ENCODE data around the gene HOXB4.

The HOXB4 gene

DNA sequence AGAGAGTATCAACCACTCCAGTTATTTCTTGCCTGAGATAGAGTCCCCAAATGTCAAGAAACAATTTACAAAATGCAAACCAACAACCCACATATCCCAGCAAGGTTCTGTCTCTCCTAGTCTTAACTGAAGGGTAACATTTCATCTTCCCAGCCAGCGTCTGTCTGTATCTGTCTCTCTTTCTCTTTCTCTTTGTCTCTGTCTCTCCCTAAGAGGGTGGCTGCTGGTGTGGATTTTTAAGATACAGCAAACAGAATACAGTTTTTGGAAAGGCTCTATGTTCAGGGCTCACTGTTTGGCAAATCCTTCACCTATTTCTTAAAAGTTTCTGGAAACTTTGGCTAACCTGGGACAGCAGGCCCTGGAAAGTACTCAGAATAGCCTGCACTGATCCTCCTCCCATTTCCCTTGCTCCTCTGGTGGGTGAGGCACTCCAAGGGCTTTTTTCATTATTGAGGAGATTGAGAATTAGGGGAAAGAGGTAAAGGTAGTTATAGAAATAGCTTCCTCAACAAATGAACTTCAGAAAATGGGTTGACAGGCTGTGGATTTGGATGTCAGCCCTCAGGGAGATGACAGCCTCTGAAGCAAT is 6.2 kb downstream of the HOXB4 start:
- DNase-seq (ENCODE audit: low read depth, low spot score), result no peak

GRCh38 chr17:48571024-48571818 is 6.9 kb downstream of the HOXB4 start:
- DNase-seq (ENCODE audit: low read depth, low spot score), result no peak

DNA sequence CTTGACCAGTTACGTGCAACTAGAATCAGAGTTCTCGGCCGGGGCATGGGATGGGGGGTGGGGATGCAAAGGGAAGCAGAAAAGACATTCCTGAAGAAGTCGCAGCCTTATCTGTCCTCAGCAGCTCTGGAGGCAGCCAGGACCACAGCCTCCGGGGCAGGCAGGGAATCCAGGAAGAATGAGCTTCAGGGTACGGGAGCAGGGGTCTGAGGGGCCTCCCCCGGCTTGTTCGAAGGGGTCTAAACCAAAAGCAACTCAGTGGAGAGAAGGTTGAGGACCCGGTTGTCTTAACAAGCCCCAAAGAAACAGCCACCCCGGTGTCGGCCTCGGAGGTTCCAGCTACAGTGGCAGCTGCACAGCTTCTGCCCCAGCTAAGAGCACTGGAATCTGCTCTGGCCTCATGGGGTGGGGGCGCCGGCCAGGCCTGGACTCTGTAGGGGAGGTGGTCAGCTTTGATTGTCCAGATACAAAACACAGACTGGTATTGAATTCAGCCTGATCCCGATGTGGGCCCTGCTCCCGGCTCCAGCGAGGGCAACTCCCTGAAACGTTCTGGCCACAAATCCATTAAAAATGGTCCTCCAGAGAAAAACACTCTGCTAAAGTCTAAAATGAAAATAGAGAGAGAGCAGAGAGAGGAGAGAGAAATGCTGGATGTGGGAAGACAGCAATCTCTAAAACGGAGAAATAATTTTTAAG is 7.7 kb downstream of the HOXB4 start:
- DNase-seq (ENCODE audit: low read depth, low spot score), result peak; percentile 87

- no peak for DNase-seq (ENCODE audit: low read depth, low spot score)
Observed at GRCh38 chr17:48569674-48570324, 8.4 kb downstream of the HOXB4 start.

DNA sequence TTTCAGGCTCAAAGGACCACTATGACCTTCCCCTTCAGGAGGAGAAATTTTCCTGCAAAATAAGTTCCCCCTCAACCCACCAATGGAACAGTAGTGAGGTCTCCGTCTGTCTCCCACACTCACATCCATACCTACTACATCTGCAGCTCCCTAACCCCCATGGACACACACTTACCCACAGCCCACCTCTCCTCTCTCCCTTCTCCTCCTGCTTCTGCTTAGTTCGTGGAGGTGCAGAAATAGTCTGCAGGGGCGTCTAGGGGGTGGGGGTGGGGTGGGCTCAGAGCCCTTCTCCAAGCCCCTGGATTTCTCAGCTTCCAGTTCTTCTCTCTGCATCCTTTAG is 8.9 kb downstream of the HOXB4 start:
- no peak for DNase-seq (ENCODE audit: low read depth, low spot score)

DNA sequence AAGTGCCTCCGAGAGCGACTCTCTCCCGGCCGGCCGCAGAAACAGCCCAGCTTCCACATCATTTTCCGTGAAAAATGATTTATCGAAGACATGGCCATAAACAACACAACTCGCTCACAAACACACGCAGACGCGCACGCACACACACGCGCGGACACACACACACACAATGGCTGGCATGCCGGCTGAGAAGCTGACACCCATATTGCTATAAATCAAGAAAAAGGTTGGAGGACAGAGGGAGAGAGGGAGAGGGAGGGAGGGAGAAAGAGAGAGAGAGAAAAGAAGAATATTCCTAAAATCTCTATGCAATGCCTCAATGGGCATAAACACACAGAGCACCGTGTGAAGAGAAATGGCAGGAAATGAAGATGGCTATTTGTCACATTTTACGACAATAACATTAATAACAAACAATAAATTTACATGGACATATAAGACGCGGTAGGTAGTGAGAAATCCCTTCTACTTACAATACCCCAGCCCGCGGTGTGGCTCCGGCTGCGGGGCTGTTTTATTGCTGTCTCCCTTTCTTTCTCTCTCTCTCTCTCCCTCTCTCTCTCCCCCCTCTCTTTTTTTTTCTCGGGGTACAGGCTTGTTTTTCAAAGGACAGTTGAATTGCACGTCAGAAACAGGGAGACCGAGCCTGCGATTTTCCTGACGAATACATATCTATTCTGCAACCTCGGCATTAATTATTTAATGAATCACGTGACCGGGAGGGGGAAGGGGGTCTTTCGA is 9.5 kb downstream of the HOXB4 start:
- no peak for DNase-seq (ENCODE audit: low read depth, low spot score)

DNA sequence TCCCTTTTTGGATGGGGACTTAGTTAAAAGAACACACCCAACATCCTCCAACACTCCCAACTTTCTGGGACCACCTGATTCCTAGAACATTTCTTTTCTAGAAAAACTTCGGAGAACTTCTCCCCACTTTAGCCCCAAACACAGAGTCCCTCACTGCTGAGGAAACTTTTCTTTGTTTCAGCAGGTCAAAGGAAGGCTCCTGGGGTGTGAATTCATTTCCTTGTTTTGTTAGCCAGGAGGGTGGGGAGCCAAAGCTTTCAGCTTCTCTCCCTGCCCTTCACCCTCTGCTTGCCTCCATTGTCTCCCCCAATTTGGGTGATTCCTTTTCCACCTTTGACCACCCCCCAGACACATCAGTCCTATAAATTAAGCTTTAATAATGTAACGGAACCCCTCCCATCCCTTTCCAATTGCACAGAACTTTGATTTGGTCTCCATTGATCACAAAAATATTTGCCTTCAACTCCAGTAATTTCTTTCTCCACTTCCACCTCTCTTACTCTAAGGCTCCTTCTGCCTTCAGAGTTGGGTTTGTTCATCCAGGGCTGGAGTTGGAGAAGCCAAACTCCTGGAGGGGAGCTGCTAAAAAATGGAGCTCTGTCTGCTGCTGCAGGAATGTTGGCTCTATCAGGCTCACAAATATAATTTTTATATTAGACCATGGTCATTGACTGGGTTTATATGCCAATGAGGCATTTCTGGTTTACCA is 10.3 kb downstream of the HOXB4 start:
- no peak for DNase-seq (ENCODE audit: low read depth, low spot score)

- DNase-seq (ENCODE audit: low read depth, low spot score), result no peak
Observed at GRCh38 chr17:48567209-48567608, 10.9 kb downstream of the HOXB4 start.

- no peak for DNase-seq (ENCODE audit: low read depth, low spot score)
Observed at GRCh38 chr17:48566717-48567116, 11.4 kb downstream of the HOXB4 start.

DNA sequence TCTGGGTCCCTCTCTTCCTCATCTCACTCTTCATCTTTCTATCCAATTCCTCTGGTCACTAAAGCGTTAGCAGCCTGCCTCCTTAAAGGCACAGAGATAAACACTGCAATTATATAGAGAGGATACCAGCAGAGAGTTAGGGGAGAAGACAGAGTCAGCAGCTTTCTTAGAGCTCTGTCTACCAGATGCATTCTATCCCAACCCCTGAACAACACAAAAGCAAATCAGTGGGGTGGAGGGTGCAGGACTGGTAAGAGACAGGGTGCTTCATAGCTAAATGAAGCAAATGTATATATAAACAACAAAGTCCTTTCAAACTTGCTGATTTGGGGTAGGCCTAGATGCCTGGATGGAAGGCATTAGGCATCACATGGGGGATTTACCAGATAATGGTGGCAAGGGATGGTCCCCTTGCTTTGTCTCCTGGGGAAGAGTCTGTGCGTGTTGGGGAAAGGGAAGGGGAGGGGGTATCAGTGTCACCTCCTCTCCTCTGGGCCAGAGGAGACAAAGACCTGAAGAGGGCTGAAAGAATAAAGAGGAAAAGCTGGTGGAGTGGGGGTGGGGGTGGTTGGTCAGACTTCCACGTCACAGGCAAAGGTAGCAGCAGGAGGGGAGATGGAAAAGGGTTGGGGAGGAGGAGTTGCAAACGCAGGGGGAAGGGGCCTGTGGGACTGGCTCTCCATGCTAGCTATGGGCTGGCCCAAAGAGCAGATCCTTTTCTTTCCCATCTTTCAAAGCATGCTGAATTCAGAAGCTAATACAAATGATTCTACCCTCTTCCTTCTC is 12.0 kb downstream of the HOXB4 start:
- DNase-seq (ENCODE audit: low read depth, low spot score), result no peak

GRCh38 chr17:48565022-48565554 is 13.1 kb downstream of the HOXB4 start:
- no peak for DNase-seq (ENCODE audit: low read depth, low spot score)

GRCh38 chr17:48564188-48565021 is 13.7 kb downstream of the HOXB4 start:
- no peak for DNase-seq (ENCODE audit: low read depth, low spot score)

DNA sequence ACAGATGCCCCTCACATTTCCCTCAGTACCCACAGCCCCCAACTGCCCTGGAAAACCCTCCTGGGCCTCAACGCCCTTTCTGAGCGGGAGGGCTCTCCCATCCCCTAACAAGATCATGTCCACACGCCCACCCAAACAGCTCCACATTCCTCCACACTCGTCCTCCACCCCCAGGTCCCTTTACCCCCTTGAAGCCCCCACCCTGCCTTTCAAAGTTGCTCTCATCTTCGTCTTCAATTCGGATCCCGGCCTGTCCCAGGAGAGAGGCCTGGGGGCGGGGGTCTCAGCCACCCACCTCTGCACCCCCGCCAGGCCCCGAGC is 14.3 kb downstream of the HOXB4 start:
- DNase-seq (ENCODE audit: low read depth, low spot score), result no peak

DNA sequence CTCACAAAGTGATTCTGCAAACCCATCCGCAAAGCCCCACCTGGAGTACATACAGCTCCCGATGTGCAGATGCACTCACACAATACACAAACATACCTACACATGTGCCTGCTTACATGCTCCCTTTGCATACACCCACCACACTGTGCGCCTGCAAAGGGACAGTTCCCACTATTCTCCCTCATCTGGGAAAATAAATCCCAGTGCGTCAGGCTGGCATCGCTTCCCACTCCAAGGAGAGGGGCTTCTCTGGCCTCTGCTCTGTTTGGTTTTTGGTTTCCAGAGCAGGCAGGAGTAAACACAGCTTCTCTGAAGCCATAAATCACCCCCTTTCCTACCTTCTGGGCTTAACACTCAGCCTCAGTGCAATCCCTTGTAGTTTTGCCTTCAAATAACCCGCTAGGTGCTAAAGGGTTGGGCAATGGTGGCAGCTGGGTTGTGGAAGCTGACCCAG is 14.7 kb downstream of the HOXB4 start:
- no peak for DNase-seq (ENCODE audit: low read depth, low spot score)

- DNase-seq (ENCODE audit: low read depth, low spot score), result no peak
Observed at GRCh38 chr17:48562934-48563333, 15.2 kb downstream of the HOXB4 start.

- DNase-seq (ENCODE audit: low read depth, low spot score), result no peak
Observed at GRCh38 chr17:48561884-48562810, 16.0 kb downstream of the HOXB4 start.

DNA sequence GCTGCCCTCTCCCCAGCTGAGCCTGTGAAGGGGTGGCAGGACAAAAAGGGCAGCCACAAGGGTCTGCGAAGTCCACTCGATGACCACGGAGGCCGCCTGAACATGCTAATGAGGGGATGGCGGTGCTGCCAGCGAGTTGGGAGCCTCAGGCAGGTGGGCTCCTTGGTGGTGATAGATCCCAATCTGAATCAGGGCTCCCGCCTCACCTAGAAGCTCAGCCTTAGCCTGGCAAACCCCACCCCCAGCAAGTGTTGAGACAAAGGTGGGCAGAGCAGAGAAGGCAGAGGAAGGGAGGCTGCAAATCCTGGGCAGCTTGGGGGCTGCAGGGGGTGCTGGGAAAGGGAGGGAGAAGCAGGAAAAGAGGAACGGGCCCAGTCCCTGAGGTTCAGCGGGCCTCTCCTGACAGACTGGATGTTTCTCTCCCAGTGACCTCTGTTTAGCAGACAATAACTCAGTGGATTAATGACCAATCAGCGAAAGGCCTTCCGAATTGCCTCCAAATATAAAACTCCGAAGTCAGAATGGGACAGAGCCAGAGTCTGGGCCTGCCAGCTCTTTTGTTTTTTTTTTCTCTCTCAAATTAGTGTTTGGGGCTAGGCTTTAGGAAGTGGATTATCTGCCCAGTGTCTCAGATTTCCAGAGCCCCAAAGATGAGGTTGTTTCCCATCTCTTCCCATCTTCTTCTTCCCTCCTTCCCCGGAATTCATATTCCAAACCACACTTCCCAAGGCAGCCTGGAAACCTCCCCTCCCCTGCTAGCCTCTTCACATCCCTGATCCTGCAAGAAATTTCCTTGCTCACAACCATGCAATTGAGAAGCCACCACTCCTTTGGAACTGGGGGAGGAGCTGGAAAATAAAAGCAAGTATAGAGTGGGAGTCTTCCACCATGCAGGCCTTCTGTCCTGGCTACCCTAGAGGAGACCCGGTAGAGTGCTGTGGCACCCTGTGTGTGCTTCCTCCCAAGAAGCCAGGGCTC is 18.0 kb downstream of the HOXB4 start:
- peak; percentile 27 for DNase-seq (ENCODE audit: low read depth, low spot score)
